Measurements from ENCODE around the gene AMER3.

The AMER3 gene

DNA sequence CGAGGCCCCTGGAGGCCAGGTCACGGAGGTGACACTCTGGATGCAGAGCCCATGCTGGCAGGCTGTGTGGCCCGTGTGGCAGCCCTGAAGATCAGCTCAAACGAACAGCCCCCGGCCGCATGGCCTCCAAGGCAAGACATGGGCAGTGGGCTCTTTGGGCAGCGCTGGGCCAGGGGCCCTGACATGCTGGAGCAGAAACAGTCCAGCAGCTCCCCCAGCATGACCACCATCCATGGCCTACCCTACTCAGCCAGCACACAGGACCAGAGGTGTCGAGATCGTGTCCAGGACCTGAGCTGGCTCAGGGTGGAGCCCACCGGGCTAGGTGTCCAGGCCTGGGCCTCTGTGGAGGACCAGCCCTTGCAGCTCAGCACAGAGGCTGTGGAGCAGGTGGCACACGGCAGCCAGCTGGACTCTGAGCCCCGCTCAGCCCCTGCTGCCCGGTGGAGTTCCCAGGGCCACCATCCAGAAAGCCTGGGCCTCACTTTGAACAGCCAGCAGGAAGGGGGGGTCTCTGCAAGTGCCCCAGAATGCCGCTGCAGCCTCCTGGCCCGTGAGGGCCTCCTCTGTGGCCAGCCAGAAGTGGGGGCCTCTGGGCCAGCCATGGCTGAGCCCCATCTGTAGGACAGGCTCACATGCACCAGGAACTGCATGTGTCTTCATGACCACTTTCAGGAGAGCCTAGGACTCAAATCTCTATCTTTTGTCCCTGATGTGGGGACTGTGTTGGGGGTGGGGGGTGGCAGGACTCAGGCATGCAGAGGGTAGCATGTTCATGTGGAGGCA, 8.9 kb downstream of the AMER3 start:
- DNase-seq (ENCODE audit: low spot score) (no peak), ATAC-seq (ENCODE audit: low read depth) (no peak)
- Histone ChIP-seq H3K27me3 (ENCODE audit: insufficient read depth, poor library complexity, severe bottlenecking) (no peaks in the 10 kb centered on the region), H3K9me3 (ENCODE audit: severe bottlenecking) (no peaks in the 10 kb centered on the region), H3K4me1 (ENCODE audit: insufficient read depth, poor library complexity, severe bottlenecking) (no peaks in the 10 kb centered on the region), H3K27ac (ENCODE audit: poor library complexity, severe bottlenecking) (no peak overlapping the region), H3K4me3 (ENCODE audit: severe bottlenecking) (no peak overlapping the region), H3K36me3 (ENCODE audit: low read depth) (no peaks in the 10 kb centered on the region)
- TF ChIP-seq CTCF (IDR thresholded peaks at IDR 0.05; ENCODE audit: poor library complexity, severe bottlenecking), result no peak

- no peaks in the 10 kb centered on the region for H3K36me3 ChIP-seq (ENCODE audit: low read depth)
- H3K9me3 ChIP-seq (ENCODE audit: severe bottlenecking), result no peaks in the 10 kb centered on the region
- no peaks in the 10 kb centered on the region for H3K27me3 ChIP-seq (ENCODE audit: insufficient read depth, poor library complexity, severe bottlenecking)
- TF ChIP-seq CTCF (IDR thresholded peaks at IDR 0.05; ENCODE audit: poor library complexity, severe bottlenecking), result no peak
- no peak overlapping the region for H3K4me3 ChIP-seq (ENCODE audit: severe bottlenecking)
- no peaks in the 10 kb centered on the region for H3K4me1 ChIP-seq (ENCODE audit: insufficient read depth, poor library complexity, severe bottlenecking)
- DNase-seq (ENCODE audit: low spot score), result no peak
- H3K27ac ChIP-seq (ENCODE audit: poor library complexity, severe bottlenecking), result no peak overlapping the region
- no peak for ATAC-seq (ENCODE audit: low read depth)
These were observed 9.4 kb downstream of the AMER3 start for GRCh38 chr2:130764821-130765115.

- Histone ChIP-seq H3K27me3 (ENCODE audit: insufficient read depth, poor library complexity, severe bottlenecking) (no peaks in the 10 kb centered on the region), H3K4me3 (ENCODE audit: severe bottlenecking) (no peak overlapping the region), H3K36me3 (ENCODE audit: low read depth) (no peaks in the 10 kb centered on the region), H3K27ac (ENCODE audit: poor library complexity, severe bottlenecking) (no peak overlapping the region), H3K9me3 (ENCODE audit: severe bottlenecking) (no peaks in the 10 kb centered on the region), H3K4me1 (ENCODE audit: insufficient read depth, poor library complexity, severe bottlenecking) (no peaks in the 10 kb centered on the region)
- no peak for TF ChIP-seq CTCF (IDR thresholded peaks at IDR 0.05; ENCODE audit: poor library complexity, severe bottlenecking)
- ATAC-seq (ENCODE audit: low read depth) (no peak), DNase-seq (ENCODE audit: low spot score) (no peak)
These were observed 10.1 kb downstream of the AMER3 start for GRCh38 chr2:130765464-130765863.

DNA sequence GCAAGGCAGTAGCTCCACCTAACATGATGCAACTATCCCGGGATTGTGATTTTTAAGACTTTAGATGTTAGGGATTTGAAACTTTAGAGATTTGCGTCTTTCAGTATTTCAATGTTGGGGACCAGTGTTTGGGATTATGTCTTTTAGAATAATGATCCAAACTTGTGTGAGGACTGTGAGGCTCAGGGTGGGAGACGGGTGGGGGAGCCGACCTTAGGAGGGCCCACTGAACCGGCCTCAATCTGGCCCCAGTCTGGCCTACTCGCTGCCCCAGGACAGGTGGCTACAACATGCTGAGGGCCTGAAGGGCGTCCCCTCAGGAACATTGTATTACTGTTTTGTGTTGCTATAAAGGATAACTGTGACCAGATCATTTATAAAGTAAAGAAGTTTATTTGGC, 10.7 kb downstream of the AMER3 start:
- Histone ChIP-seq H3K9me3 (ENCODE audit: severe bottlenecking) (no peaks in the 10 kb centered on the region), H3K27ac (ENCODE audit: poor library complexity, severe bottlenecking) (no peak overlapping the region), H3K4me3 (ENCODE audit: severe bottlenecking) (no peak overlapping the region), H3K36me3 (ENCODE audit: low read depth) (no peaks in the 10 kb centered on the region), H3K4me1 (ENCODE audit: insufficient read depth, poor library complexity, severe bottlenecking) (peaks cover 2% of the 10 kb centered on the region), H3K27me3 (ENCODE audit: insufficient read depth, poor library complexity, severe bottlenecking) (no peaks in the 10 kb centered on the region)
- TF ChIP-seq CTCF (IDR thresholded peaks at IDR 0.05; ENCODE audit: poor library complexity, severe bottlenecking), result no peak
- DNase-seq (ENCODE audit: low spot score) (no peak), ATAC-seq (ENCODE audit: low read depth) (no peak)

- H3K4me3 ChIP-seq (ENCODE audit: severe bottlenecking), result no peak overlapping the region
- H3K9me3 ChIP-seq (ENCODE audit: severe bottlenecking), result no peaks in the 10 kb centered on the region
- no peak for ATAC-seq (ENCODE audit: low read depth)
- no peak for TF ChIP-seq CTCF (IDR thresholded peaks at IDR 0.05; ENCODE audit: poor library complexity, severe bottlenecking)
- peaks cover 2% of the 10 kb centered on the region for H3K4me1 ChIP-seq (ENCODE audit: insufficient read depth, poor library complexity, severe bottlenecking)
- H3K36me3 ChIP-seq (ENCODE audit: low read depth), result no peaks in the 10 kb centered on the region
- H3K27ac ChIP-seq (ENCODE audit: poor library complexity, severe bottlenecking), result no peak overlapping the region
- H3K27me3 ChIP-seq (ENCODE audit: insufficient read depth, poor library complexity, severe bottlenecking), result no peaks in the 10 kb centered on the region
- no peak for DNase-seq (ENCODE audit: low spot score)
These were observed 11.5 kb downstream of the AMER3 start for GRCh38 chr2:130766711-130767407.

Data from RWPE2 (cell line).